GM10847 (cell line): Measurements from ENCODE around the gene ANKEF1.

ENCODE experiments used
- POLR2A ChIP-seq: IDR thresholded peaks from 2 replicates; pipeline ENCODE4 v1.6.1; 2011; ENCODE audit not compliant: insufficient read length; ENCODE audit errors: extremely low read depth

ANKEF1 gene

GRCh38 chr20:10034717-10035571, at the start of gene ANKEF1:
Gene ANKEF1, plus strand, starts transcription at chr20:10034987. Its CDS starts 3,315 bp downstream, at chr20:10038302.
- no peak for TF ChIP-seq POLR2A

- TF ChIP-seq POLR2A, result no peak
Observed at GRCh38 chr20:9985281-9985680, 49.5 kb upstream of the ANKEF1 start.

- no peak for TF ChIP-seq POLR2A
Observed at GRCh38 chr20:9985773-9986172, 49.0 kb upstream of the ANKEF1 start.

GRCh38 chr20:9989066-9989724, 45.6 kb upstream of the ANKEF1 start:
- no peak for TF ChIP-seq POLR2A

GRCh38 chr20:9993137-9993536, 41.6 kb upstream of the ANKEF1 start:
- no peak for TF ChIP-seq POLR2A

- no peak for TF ChIP-seq POLR2A
Observed at GRCh38 chr20:9994676-9995075, 40.1 kb upstream of the ANKEF1 start.

GRCh38 chr20:9995510-9996272, 39.1 kb upstream of the ANKEF1 start:
- no peak for TF ChIP-seq POLR2A

GRCh38 chr20:9996944-9997343, 37.8 kb upstream of the ANKEF1 start:
- no peak for TF ChIP-seq POLR2A

- no peak for TF ChIP-seq POLR2A
Observed at GRCh38 chr20:9999645-10000044, 35.1 kb upstream of the ANKEF1 start.

- TF ChIP-seq POLR2A, result no peak
Observed at GRCh38 chr20:10002866-10003265, 31.9 kb upstream of the ANKEF1 start.

GRCh38 chr20:10004900-10005299, 29.9 kb upstream of the ANKEF1 start:
- no peak for TF ChIP-seq POLR2A

GRCh38 chr20:10005885-10006284, 28.9 kb upstream of the ANKEF1 start:
- no peak for TF ChIP-seq POLR2A

GRCh38 chr20:10006447-10007090, 28.2 kb upstream of the ANKEF1 start:
- TF ChIP-seq POLR2A, result no peak

- TF ChIP-seq POLR2A, result no peak
Observed at GRCh38 chr20:10007158-10007557, 27.6 kb upstream of the ANKEF1 start.

GRCh38 chr20:10007747-10008146, 27.0 kb upstream of the ANKEF1 start:
- no peak for TF ChIP-seq POLR2A
